A673 (cell line): ENCODE data around the gene TRIM46. TPM values are rescaled to one million over a fixed set of nuclear protein-coding genes. Genes with fewer than 3 reads are reported as not detected.
"Not testable (repeated sequence)": the region's sequence is repeated elsewhere in the genome, so short reads cannot be mapped to it uniquely, and the experiment has no call there.

ENCODE experiments used
- BruUV-seq: library from RNA; stranded (reverse); fragments of 400-500 nt; replicated peaks from 2 replicates; lab custom pipeline; 2021; lab: Mats Ljungman, UMichigan
- CTCF ChIA-PET: fragments of 300-600 bp; sonication (Branson Sonifier 250); formaldehyde crosslinking; loops from one replicate; lab custom pipeline; 2022; ENCODE audit warnings: antibody characterized with exemption; lab: Charles Lee
- POLR2A ChIA-PET: fragments of 300-600 bp; sonication (Branson Sonifier 250); formaldehyde crosslinking; loops from one replicate; lab custom pipeline; 2022; ENCODE audit warnings: antibody characterized with exemption; ENCODE audit not compliant: low non-redundant PET; lab: Charles Lee
- DNase-seq: peaks from one replicate; pipeline ENCODE4 v3.0.0-alpha.2; 2015; ENCODE audit warnings: low spot score
- H3K27ac ChIP-seq: fragments of 200-600 bp; sonication (generic); 2 replicates; pipeline ENCODE4 v1.5.1; 2016; ENCODE audit warnings: mixed run types, low read depth, mild to moderate bottlenecking, mixed read lengths, antibody characterized with exemption, low read length; ENCODE audit not compliant: poor library complexity, severe bottlenecking
- H3K27me3 ChIP-seq: fragments of 200-600 bp; sonication (generic); replicated peaks from 2 replicates; pipeline ENCODE4 v1.6.1; 2017; ENCODE audit warnings: mixed run types, low read depth, mild to moderate bottlenecking, mixed read lengths, antibody characterized with exemption, low read length; ENCODE audit not compliant: insufficient read depth, poor library complexity
- H3K36me3 ChIP-seq: fragments of 200-600 bp; sonication (generic); 2 replicates; pipeline ENCODE4 v1.6.1; 2016; ENCODE audit warnings: mixed run types, mild to moderate bottlenecking, mixed read lengths, antibody characterized with exemption, low read length; ENCODE audit not compliant: insufficient read depth, poor library complexity, severe bottlenecking
- H3K4me1 ChIP-seq: fragments of 200-600 bp; sonication (generic); 2 replicates; pipeline ENCODE4 v1.6.1; 2017; ENCODE audit warnings: mixed run types, mild to moderate bottlenecking, mixed read lengths, antibody characterized with exemption, low read length; ENCODE audit not compliant: insufficient read depth, poor library complexity, severe bottlenecking
- H3K4me3 ChIP-seq: fragments of 200-600 bp; sonication (generic); 2 replicates; pipeline ENCODE4 v1.5.1; 2016; ENCODE audit warnings: low read depth, mixed run types, mild to moderate bottlenecking, mixed read lengths, low read length; ENCODE audit not compliant: poor library complexity, severe bottlenecking
- H3K9me3 ChIP-seq: fragments of 200-600 bp; sonication (generic); 2 replicates; pipeline ENCODE4 v1.6.1; 2016; ENCODE audit warnings: mixed run types, low read depth, mild to moderate bottlenecking, mixed read lengths, antibody characterized with exemption, low read length; ENCODE audit not compliant: poor library complexity, severe bottlenecking
- EZH2 ChIP-seq: fragments of 200-600 bp; sonication (generic); IDR thresholded peaks from 2 replicates; pipeline ENCODE4 v1.6.1; 2017; ENCODE audit warnings: borderline replicate concordance, low read depth, mild to moderate bottlenecking, mixed read lengths, antibody characterized with exemption, low read length; ENCODE audit not compliant: poor library complexity, severe bottlenecking
- intact Hi-C: fragments of 100-400 bp; cut with micrococcal nuclease; formaldehyde crosslinking; loops from one replicate; pipeline ENCODE4 v1.10.0; 2022; ENCODE audit not compliant: unreplicated experiment
- total RNA-seq: library from RNA; stranded (reverse); gene quantifications from 2 replicates; pipeline ENCODE4 v1.2.3, GENCODE V29; 2021
- TF ChIP-seq, protein P1 (sequence below): fragments of 300-800, 200-600 bp; sonication (generic); conservative IDR thresholded peaks from 2 replicates; pipeline ENCODE4 v1.5.1; 2017; ENCODE audit warnings: low read depth, mild to moderate bottlenecking, antibody characterized with exemption, low read length, moderate library complexity, mixed read lengths

The TRIM46 gene
- total RNA-seq, 1 experiment from 2014 or later: 5.1 TPM

DNA sequence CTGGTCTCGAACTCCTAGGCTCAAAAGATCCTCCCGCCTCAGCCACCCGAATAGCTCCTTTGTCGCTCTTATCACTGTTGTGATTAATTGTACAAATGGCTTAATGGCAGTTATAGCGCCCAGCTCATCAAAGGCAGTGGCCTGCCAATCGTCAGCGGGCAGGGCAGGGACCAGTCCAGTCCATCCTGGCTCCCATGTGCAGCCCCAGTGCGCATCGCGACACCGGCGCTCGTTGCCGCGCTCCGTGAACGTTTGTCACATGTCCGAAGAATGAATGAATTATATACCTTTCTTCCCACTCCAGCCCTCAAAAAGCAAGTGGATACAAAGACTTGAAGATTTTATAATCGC is 53.2 kb downstream of the TRIM46 start:
- intact Hi-C loops: loop anchor here (2.0 kb wide), 1 partner anchor 50 kb away; the partner anchor contains the start of gene HCN3
- CTCF ChIA-PET: interaction anchor here (1.3 kb wide), 1 partner anchor 20 kb away, joined by 4 read pairs; no protein-coding TSS in a partner anchor
- H3K27ac ChIP-seq: peak overlapping the region; percentile 91
- H3K9me3 ChIP-seq: no peaks in the 10 kb centered on the region
- H3K4me3 ChIP-seq: peak overlapping the region; percentile 59
- POLR2A ChIA-PET: interaction anchor here (1.0 kb wide), 1 partner anchor 18 kb away, joined by 4 read pairs; no protein-coding TSS in a partner anchor
- H3K36me3 ChIP-seq: no peaks in the 10 kb centered on the region
- no peaks in the 10 kb centered on the region for H3K27me3 ChIP-seq
- DNase-seq: peak; percentile 73
- peaks cover 20% of the 10 kb centered on the region for H3K4me1 ChIP-seq
- TF ChIP-seq EZH2: no peak
- TF ChIP-seq, protein P1, sequence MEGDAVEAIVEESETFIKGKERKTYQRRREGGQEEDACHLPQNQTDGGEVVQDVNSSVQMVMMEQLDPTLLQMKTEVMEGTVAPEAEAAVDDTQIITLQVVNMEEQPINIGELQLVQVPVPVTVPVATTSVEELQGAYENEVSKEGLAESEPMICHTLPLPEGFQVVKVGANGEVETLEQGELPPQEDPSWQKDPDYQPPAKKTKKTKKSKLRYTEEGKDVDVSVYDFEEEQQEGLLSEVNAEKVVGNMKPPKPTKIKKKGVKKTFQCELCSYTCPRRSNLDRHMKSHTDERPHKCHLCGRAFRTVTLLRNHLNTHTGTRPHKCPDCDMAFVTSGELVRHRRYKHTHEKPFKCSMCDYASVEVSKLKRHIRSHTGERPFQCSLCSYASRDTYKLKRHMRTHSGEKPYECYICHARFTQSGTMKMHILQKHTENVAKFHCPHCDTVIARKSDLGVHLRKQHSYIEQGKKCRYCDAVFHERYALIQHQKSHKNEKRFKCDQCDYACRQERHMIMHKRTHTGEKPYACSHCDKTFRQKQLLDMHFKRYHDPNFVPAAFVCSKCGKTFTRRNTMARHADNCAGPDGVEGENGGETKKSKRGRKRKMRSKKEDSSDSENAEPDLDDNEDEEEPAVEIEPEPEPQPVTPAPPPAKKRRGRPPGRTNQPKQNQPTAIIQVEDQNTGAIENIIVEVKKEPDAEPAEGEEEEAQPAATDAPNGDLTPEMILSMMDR: 0 out of 2 replicates have a peak, but pooled peaks have one; percentile 41
- TSS peak; percentile 89 for BruUV-seq

DNA sequence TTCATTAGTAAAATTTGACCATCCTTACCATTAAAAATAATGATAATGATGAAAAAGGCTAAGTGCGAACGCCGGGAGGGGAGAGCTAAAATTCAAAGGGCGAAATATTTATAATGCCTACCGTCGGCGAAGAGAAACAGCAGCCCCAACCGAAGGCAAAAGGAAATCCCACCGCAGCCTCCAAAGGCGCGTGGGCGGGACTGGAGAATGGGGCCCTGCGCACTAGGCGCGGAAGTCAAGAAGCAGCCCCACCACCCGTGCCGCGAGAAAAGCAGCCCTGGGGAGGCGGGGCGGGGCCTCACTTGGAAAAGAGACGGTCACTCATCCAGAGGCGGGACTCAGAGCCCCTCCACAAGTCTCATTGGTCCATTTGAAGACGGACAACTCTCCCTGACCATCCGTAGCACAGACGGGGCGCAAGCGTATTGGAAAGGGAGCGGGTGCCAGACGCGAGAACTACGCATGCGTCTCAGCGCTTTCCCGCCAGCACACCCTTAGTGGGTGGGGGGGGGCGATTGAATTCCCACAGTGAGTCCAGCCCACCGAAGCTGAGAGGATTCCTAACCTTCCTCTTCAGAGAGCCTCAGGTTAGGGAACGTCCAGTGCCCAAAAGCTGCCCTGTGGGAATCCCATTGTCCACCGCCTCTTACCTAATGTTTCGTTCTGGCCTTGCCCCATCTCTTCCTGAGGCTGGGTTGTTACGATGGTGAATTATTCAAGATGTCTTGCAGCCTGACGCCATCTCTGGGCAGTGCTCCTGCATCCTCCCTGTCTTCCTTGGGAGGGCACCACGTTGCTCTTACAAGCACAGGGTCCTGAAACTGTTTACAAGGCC is 53.8 kb downstream of the TRIM46 start:
- Histone ChIP-seq H3K36me3 (no peaks in the 10 kb centered on the region), H3K27ac (peak overlapping the region; percentile 91), H3K4me1 (peaks cover 20% of the 10 kb centered on the region), H3K9me3 (no peaks in the 10 kb centered on the region), H3K4me3 (peak overlapping the region; percentile 59), H3K27me3 (no peaks in the 10 kb centered on the region)
- intact Hi-C loops: loop anchor here (2.0 kb wide), 1 partner anchor 49 kb away; the partner anchor contains the start of gene HCN3
- POLR2A ChIA-PET: interaction anchor here (1.0 kb wide), 1 partner anchor 18 kb away, joined by 4 read pairs; no protein-coding TSS in a partner anchor
- no peak for TF ChIP-seq EZH2
- TF ChIP-seq, protein P1: no peak
- CTCF ChIA-PET: interaction anchor here (1.3 kb wide), 1 partner anchor 21 kb away, joined by 4 read pairs; no protein-coding TSS in a partner anchor
- DNase-seq: peak; percentile 100
- TSS peak; percentile 97 for BruUV-seq

DNA sequence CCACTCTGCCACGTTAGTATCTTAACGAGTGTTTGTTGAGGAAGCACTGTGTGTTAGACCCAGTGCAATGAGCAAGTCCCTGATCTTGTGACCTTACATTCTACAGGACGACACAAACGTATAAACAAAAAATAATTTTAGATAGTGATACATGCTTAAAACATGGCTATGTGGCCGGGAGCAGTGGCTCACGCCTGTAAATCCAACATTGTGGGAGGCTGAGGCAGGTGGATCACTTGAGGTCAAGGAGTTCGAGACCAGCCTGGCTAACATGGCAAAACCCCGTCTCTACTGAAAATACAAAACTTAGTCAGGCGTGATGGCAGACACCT is 54.4 kb downstream of the TRIM46 start:
- Histone ChIP-seq H3K9me3 (no peaks in the 10 kb centered on the region), H3K27ac (peak overlapping the region; percentile 83), H3K27me3 (no peaks in the 10 kb centered on the region), H3K4me3 (peak overlapping the region; percentile 59), H3K4me1 (peaks cover 20% of the 10 kb centered on the region), H3K36me3 (no peaks in the 10 kb centered on the region)
- intact Hi-C loops: no loop called here
- TF ChIP-seq, protein P1: no peak
- no peak for TF ChIP-seq EZH2
- POLR2A ChIA-PET: no interaction called here
- CTCF ChIA-PET: no interaction called here
- DNase-seq: no peak
- no TSS peak for BruUV-seq

DNA sequence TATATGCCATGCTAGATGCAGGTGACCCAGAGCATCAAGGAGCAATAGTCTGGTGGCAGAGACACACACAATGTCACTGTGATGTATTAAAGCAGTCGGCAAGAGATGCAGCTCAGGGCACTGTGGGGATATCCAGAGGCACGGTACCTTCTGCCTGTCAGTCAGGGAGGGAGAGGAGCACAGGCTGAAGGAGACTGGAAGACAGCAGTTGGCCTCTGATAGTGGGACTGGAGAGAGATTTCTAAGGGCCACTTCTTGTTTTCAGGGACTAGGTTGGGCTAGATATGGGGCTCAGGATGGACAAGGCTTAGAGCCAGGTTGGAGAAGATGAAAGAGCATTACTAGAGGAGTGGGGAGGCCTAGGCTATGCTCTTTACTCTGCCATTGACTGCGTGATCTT is 57.7 kb downstream of the TRIM46 start:
- CTCF ChIA-PET, H3K4me1 ChIP-seq, DNase-seq, H3K36me3 ChIP-seq, H3K27me3 ChIP-seq, POLR2A ChIA-PET, H3K27ac ChIP-seq, BruUV-seq, intact Hi-C loops, H3K4me3 ChIP-seq, H3K9me3 ChIP-seq: not testable (repeated sequence)

DNA sequence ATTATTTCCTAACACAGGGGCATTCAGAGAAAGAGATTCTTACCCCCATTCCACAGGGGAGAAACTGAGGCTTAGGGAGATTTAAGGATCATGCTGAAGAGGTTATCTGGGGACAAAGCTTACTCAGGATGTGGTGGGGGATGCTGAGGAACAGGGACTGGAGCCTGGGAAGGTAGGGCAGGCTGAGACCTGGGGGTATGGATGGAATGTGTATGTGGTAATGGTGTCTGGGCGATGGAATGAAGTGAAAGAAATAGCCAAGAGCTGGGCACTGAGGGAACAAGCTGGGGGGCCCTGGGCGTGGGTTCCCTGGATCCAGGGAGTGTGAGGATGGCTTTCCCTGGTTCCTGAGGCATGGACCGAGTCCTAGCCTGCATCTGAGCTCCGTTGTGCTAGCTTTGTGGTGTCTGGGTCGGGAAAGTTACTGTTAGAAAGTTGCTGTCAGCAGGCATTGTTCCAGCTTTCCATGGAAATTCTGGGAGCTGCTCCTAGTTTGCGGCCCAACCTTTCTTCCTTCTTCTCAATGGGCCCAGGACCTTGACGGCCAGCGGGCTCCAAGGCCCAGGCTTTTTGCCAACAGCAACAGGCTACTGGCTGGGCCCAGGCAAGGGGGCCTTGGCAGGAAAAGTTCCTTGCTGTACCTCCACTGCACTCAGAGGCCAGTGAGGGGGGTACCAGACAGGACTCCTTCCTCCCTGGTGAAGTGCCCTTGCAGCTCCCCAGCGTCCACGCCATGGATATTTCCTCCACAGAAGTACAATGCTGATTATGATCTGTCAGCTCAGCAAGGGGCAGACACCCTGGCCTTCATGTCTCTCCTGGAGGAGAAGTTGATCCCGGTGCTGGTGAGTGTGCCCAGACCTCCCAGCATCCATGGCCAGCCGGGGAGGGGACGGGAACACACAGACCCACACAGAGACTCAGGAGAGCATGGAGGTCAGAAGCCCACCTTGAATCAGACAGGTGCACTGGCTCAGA is 58.6 kb downstream of the TRIM46 start:
- BruUV-seq, H3K27ac ChIP-seq, H3K4me1 ChIP-seq, H3K4me3 ChIP-seq, DNase-seq, H3K9me3 ChIP-seq, POLR2A ChIA-PET, H3K36me3 ChIP-seq, intact Hi-C loops, H3K27me3 ChIP-seq: not testable (repeated sequence)
- CTCF ChIA-PET: interaction anchor here (0.6 kb wide), 1 partner anchor 233 kb away, joined by 7 read pairs; no protein-coding TSS in a partner anchor
